SH-SY5Y (cell line): ENCODE data around the gene MRPL1.

Experiments used
- GATA2 ChIP-seq: IDR thresholded peaks from 2 replicates; pipeline ENCODE4 v1.6.1; 2011; ENCODE audit warnings: mild to moderate bottlenecking, low read depth, low read length
- GATA3 ChIP-seq: IDR thresholded peaks from 2 replicates; pipeline ENCODE4 v1.6.1; 2011; ENCODE audit warnings: low read depth, mild to moderate bottlenecking, low read length, moderate library complexity

MRPL1 gene

DNA sequence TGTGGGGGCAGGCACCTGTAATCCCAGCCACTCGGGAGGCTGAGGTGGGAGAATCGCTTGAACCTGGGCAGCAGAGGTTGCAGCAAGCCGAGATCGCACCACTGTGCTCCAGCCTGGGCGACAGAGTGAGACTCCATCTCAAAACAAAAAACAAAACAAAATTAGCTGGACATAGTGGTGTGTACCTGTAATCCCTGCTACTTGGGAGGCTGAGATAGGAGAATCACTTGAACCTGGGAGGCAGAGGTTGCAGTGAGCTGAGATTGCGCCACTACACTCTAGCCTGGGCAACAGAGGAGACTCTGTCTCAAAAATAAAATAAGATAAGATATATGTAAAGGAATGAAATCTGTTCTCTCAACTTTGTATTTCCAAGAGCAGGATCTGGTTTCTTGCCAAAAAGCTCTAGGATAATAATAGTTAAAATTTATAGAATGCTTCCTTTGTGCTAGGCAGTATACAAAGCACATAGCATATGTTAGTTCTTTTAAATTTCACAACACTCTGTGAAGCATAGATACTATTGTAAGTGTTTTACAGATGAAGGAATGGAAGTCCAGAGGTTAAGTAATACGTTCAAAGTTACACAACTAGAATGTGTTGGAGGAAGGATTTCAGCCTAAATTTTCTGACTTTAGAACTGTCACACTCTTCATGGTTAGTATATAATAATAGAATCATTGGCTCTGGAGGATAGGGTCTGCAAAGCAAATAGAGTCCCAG lies 10.3 kb downstream of the MRPL1 start:
- TF ChIP-seq GATA2 (no peak), GATA3 (no peak)

GRCh38 chr4:77877167-77877566 lies 14.5 kb downstream of the MRPL1 start:
- TF ChIP-seq GATA3, result no peak

DNA sequence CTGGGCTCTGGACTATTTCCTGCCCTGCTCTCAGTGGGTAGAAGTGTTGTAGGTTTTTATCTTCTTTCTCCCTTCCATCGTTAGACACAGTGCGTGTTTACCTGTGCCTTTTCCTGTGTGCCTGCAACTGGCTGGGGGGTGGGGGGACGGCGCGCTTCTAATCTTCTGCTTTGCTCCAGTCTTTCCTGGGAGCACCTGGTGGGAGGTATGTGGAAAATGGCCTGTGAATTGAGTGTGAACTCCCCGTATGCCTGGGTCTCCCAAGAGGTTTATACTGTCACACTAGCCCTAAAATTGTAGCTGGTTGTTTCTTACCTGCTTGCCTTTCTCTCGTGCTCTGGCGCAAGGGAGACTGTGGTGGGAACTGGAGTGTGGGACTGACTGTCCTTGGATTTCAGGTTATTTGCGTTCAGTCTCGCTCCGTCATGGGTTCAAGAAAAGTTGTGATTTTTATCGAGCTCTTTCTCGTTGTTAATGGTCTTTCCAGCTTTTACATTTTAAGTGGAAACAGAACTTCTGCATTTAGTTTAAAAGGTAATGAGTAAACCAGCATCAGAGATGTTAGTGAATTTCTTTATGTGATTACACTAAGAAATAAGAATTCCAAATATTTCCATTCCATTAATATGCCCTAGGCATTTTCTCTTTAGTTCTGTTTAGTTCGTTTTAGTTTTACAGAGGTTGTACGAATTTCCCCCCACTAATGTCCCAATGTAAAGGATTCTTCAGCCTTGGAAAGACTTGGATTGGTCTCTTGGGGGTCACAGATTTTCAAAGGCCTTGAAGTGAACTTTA lies 15.3 kb downstream of the MRPL1 start:
- no peak for TF ChIP-seq GATA2
- TF ChIP-seq GATA3, result no peak

- TF ChIP-seq GATA3 (no peak), GATA2 (no peak)
Observed at GRCh38 chr4:77880784-77881183, 18.2 kb downstream of the MRPL1 start.

- TF ChIP-seq GATA2, result no peak
- TF ChIP-seq GATA3, result no peak
Observed at GRCh38 chr4:77881460-77882295, 19.0 kb downstream of the MRPL1 start.

DNA sequence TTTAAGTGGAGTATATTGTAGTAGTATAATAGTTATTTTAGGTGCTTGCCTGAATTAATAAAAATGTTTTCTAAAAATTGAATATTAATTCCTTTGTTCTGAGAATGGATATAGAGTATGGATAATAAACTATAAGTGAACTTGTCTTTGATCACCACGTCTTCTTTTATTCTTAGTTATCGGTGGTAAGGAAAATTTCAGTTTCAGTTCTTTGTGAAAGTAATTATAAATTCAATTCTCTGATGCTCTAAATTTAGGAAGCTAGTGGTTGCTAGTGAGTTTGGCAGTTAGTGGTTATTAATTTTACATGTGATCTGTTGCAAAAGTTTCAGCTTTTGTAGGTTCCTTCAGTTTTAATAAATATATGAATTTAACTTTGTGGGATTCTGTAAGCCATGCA lies 30.8 kb downstream of the MRPL1 start:
- TF ChIP-seq GATA2 (no peak), GATA3 (no peak)

GRCh38 chr4:77899607-77900006 lies 37.0 kb downstream of the MRPL1 start:
- no peak for TF ChIP-seq GATA2
- TF ChIP-seq GATA3, result no peak

DNA sequence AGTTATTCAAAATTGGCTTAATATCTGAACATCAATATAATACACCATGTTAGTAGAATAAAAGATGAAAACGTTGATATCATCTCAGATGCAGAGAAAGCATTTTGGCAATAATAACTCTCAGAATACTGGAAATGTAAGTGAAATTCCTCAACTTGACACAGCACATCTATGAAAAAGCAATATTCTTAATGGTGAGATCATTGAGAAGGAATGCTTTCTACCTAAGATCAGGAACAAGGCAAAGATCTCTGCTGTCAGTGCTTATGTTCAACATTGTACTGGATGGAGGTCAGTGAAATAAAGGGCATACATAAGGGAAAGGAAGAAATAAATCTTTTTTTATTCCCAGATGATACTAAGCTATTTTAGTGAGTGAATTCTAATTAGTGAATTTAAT lies 40.6 kb downstream of the MRPL1 start:
- TF ChIP-seq GATA2, result no peak
- TF ChIP-seq GATA3, result no peak

DNA sequence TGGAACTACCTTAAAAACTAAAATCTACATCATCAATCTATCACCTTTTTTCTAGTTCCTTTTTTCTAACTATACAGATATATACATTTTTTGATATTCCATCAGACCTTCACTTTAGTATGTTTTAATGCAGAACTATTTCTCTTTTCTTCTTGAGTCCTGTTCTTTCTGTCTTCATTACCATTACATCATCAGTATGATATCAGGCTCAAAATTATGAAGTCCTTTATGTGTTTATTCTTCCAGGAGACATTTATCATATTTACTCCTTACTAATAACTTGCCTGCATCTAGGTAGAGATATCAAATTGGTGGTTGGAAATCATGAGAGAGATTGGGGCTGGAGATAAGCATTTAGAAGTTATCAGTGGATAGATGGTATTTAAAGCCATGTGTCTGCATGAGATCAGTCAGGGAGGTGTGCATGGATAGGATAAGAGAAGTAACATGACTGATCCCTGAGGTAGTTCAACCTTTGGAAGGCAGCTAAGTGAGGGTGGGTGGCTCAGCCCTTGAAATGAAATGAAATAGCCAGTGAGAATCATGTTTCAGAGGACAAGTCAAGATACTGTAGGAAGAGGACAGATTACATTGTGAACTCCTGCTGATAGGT lies 43.1 kb downstream of the MRPL1 start:
- TF ChIP-seq GATA3 (0 out of 2 replicates have a peak, but pooled peaks have one; percentile 12), GATA2 (peak; percentile 25; the same call in 1 of the 2 replicates)

DNA sequence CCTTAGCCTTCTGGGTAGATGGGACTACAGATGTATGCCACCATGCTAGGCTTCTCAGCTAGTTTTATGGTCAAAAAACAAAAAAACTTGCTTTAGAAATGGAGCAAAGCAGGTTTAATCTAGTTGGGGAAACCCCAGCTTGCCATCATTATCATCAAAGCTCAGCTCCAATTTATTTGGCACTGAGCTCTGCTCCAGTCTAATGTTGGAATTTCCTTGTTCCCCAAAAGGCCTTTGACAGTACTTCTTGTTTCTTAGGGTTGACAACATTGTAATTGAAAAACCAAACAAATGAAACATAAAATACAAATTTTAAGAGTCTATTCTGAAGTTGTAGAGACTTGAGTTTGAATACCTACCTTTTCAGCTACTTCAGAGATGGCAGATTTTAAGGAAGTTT lies 48.0 kb downstream of the MRPL1 start:
- TF ChIP-seq GATA3 (no peak), GATA2 (no peak)

DNA sequence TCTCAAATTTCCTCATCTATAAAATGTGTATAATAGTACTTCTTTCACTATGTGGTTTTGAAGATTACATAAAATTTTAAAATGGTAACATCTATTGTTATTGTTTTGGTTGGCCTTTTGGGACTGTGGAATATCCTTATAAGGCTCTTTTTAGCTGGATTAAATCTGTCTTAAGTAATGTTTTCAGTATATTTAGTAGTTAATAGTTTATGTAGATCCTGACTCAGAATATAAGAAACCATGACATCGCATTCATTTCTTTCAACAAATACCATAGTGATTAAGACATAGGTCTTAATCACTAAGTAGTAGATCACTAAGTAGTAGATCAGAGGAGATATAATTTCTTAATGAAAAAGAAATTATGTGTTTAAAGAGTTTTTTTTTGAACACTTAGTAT lies 48.5 kb downstream of the MRPL1 start:
- TF ChIP-seq GATA2 (no peak), GATA3 (no peak)

DNA sequence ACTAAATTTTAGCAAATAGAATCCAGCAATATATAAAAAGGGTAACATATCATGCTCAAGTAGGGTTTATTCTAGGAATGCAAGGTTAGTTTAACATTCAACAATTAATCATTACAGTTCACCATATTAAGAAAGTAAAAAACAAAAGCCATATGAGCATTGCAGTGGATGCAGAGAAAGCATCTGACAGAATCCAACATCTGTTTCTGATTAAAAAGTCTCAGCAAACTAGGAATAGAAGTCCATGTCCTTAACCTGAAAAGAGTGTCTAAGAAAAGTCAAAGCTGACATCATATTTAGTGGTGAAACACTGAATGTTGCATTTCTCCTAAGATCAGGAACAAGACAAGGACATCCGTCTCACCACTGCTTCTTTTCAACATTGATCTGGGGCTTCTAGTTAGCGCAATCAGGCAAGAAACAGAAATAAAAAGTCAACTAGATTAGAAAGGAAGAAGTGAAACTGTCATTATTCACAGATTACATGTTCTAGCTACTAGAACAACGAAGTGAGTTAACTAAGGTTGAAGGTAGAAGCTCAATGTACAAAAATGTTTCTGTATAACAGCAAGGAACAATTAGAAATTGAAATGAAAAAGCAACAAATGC lies 49.3 kb downstream of the MRPL1 start:
- TF ChIP-seq GATA3 (no peak), GATA2 (no peak)

DNA sequence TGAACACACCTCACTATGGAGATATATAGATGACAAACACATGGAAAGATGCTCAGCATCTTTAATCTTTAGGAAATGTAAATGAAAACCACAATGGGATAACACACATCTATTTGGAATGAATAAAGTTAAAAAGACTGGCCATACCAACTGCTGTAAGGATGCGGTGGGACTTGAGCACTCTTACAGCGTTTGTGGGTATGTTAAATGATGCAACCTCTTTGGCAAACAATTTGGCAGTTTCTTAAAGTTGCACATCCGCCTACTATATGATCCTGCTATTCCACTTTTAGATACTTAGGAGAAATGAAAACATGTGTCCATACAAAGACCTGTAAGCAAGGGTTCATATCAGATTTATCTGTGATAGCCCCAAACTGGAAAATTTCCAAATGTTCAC lies 50.7 kb downstream of the MRPL1 start:
- TF ChIP-seq GATA2, result no peak
- TF ChIP-seq GATA3, result no peak

DNA sequence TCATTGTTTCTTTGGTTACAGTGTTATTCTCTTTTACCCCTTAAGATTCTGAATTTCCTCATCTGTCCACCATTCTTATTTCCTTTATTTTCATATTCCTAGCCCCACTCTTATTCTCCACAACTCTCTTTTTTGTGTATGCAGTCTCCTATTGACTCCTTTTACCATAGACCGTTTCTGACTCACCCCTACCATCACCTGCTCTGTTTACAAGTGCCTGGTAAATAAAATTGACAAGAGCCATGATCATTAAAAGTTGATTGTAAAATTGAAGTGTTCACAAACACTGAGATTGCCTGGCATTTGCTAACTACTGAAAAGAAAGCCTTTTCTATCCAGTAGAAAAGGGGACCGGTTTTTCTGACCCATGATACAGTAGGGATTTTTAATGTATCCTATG lies 54.4 kb downstream of the MRPL1 start:
- no peak for TF ChIP-seq GATA3
- TF ChIP-seq GATA2, result no peak
